ENCODE measurements around the gene DCBLD2.
A peak's percentile ranks its signal among the peaks of the same experiment; 100 is the strongest.
"Not testable (repeated sequence)": the region's sequence is repeated elsewhere in the genome, so short reads cannot be mapped to it uniquely, and the experiment has no call there.

Gene DCBLD2

GRCh38 chr3:98892263-98892662, 9.2 kb downstream of the DCBLD2 start:
- no peak for DNase-seq (ENCODE audit: low spot score)

GRCh38 chr3:98890965-98891910, 10.3 kb downstream of the DCBLD2 start:
- DNase-seq (ENCODE audit: low spot score): no peak

GRCh38 chr3:98890181-98890835, 11.2 kb downstream of the DCBLD2 start:
- DNase-seq (ENCODE audit: low spot score): no peak

GRCh38 chr3:98887684-98888083, 13.8 kb downstream of the DCBLD2 start:
- DNase-seq (ENCODE audit: low spot score): no peak

GRCh38 chr3:98886525-98886924, 15.0 kb downstream of the DCBLD2 start:
- DNase-seq (ENCODE audit: low spot score): no peak

GRCh38 chr3:98885851-98886250, 15.6 kb downstream of the DCBLD2 start:
- DNase-seq (ENCODE audit: low spot score): no peak

GRCh38 chr3:98884675-98885371, 16.7 kb downstream of the DCBLD2 start:
- no peak for DNase-seq (ENCODE audit: low spot score)

GRCh38 chr3:98882614-98883333, 18.7 kb downstream of the DCBLD2 start:
- DNase-seq (ENCODE audit: low spot score): not testable (repeated sequence)

- DNase-seq (ENCODE audit: low spot score): peak; percentile 25
Measured at GRCh38 chr3:98877132-98877531, 24.4 kb downstream of the DCBLD2 start.

GRCh38 chr3:98875535-98875934, 26.0 kb downstream of the DCBLD2 start:
- DNase-seq (ENCODE audit: low spot score): no peak

GRCh38 chr3:98874602-98875249, 26.8 kb downstream of the DCBLD2 start:
- no peak for DNase-seq (ENCODE audit: low spot score)

- DNase-seq (ENCODE audit: low spot score): no peak
Measured at GRCh38 chr3:98869391-98869790, 32.1 kb downstream of the DCBLD2 start.

- not testable (repeated sequence) for DNase-seq (ENCODE audit: low spot score)
Measured at GRCh38 chr3:98857971-98858370, 43.5 kb downstream of the DCBLD2 start.

GRCh38 chr3:98857258-98857657, 44.2 kb downstream of the DCBLD2 start:
- not testable (repeated sequence) for DNase-seq (ENCODE audit: low spot score)

GRCh38 chr3:98856724-98857123, 44.8 kb downstream of the DCBLD2 start:
- DNase-seq (ENCODE audit: low spot score): no peak

- DNase-seq (ENCODE audit: low spot score): no peak
Measured at GRCh38 chr3:98855806-98856400, 45.6 kb downstream of the DCBLD2 start.

- DNase-seq (ENCODE audit: low spot score): no peak
Measured at GRCh38 chr3:98848108-98848507, 53.4 kb downstream of the DCBLD2 start.

- no peak for DNase-seq (ENCODE audit: low spot score)
Measured at GRCh38 chr3:98846101-98846500, 55.4 kb downstream of the DCBLD2 start.

- DNase-seq (ENCODE audit: low spot score): no peak
Measured at GRCh38 chr3:98843266-98843959, 58.1 kb downstream of the DCBLD2 start.

GRCh38 chr3:98839846-98840245, 61.6 kb downstream of the DCBLD2 start:
- no peak for DNase-seq (ENCODE audit: low spot score)
